Adipose tissue (tissue), 3 donors: Measurements from ENCODE around the gene SAMD4A. TPM values are rescaled to one million over a fixed set of nuclear protein-coding genes. Genes with fewer than 3 reads are reported as not detected.

ENCODE experiments used
- H3K27ac ChIP-seq: one replicate; pipeline ENCODE4 v1.5.1; 2013; ENCODE audit warnings: low read depth, low read length
- WGBS, 3 donors: extraction: QIAGEN DNeasy Blood & Tissue Kit; methylation state at CpG; one replicate each; pipeline ENCODE4 v1.1.7; 2013; 5-methylcytosine and 5-hydroxymethylcytosine counted together
- polyA plus RNA-seq, 3 donors: library from polyadenylated mRNA; stranded (reverse); fragments of 200-250 nt; gene quantifications; one replicate each; pipeline ENCODE4 v1.2.3, GENCODE V29; 2013
- donor health status: healthy with polysubstance abuse.
- donor health status: Bipolar disorder and iron deficiency.
- donor health status: healthy.

Gene SAMD4A
- polyA plus RNA-seq, 3 donors: 2.5 to 23.8 (median 11.9) TPM

DNA sequence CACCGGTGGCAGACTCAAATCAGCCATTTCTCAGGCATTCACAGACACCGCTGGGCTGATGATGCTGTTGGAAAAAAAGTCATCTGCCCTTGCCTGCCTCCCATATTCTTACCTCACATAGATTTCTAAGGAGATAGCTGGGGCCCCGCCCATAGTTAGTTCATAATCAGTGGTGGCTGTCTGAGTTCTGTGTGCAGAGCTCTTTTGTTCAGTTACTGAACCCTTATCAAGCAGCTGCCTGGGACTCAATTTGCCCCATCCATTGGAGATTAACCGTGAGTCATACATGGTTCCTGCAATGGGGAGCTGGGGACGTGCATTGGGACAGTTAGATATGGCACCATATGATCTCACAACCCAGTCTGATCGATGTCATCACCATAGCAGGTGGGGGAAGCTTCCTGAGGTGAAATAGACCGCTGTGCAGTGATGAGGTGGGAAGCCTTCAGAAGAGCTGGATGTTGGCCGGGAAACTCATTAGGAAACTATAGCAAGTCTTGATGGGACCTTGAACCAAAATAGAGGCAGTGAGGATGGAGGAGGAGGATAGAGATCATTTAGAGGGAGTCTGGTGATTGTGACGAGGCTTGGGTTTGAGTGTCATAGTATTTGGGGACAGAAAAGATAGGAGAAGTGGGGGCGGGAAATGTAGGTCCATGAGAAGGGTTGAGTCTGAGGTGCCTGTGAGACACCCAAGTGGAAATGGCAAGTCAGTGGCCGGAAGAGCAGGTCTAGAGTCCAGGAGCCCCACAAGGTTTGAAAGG, 187.9 kb downstream of the SAMD4A start:
- no peak overlapping the region for H3K27ac ChIP-seq
- 82 to 86% (median 86%) methylated on average over 11 of the region's 11 CpGs for WGBS, 3 donors

DNA sequence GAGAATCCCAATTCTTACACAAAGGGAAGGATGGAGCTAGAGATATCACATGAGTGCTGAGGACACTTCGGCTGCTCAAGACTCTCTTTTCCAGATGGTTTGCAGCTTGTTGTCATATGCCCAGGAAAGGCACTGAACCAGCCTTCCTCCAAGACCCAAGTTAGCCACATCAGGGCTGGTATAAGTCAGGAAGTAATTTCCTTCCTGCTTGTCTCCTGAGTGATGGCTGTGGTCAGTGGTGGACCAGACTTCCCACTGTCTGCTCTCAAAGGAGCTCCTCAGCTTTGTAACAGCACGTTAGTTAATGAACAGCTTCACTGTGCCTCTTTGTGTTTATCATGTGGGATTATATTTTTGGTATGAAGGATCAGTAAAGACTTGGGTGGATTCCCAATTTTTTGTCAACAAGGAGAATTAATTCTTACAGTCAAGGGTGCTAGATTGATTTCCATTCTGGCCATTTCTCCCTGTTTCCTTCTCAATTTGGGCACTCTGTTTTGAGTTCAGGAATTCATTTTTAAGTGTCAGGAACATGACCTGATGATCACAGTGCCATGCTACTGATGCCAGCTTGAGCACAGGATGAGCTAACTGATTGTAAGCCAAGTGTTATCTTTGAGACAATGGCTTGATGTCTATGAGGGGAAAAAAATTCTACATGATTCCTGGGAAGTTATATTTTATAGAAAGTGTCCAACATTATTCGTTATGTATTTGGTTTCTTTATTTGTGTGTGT, 189.9 kb downstream of the SAMD4A start:
- H3K27ac ChIP-seq: no peak overlapping the region
- WGBS, 3 donors: 38 to 70% (median 47%) methylated on average over 3 of the region's 3 CpGs

DNA sequence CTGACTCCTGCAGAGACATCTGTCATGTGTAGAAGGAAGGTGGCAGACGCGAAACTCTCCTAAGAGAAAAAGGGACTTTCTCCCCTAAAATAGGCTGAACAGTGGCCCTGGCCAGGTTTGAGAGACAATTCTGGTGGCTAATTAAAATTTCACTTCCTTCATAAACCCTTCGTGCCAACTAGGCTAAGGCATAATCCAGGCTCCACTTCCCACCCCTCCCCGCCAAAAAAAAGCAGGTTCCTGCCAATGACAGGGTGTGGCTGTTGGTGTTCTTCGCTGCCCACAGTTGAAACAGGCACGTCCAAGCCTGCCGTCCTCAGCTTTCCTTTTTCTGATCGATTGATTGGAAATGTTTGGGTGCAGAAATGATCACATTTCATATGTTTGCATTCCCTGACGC, 191.1 kb downstream of the SAMD4A start:
- H3K27ac ChIP-seq: no peak overlapping the region
- WGBS, 3 donors: 70 to 86% (median 76%) methylated on average over 9 of the region's 9 CpGs

DNA sequence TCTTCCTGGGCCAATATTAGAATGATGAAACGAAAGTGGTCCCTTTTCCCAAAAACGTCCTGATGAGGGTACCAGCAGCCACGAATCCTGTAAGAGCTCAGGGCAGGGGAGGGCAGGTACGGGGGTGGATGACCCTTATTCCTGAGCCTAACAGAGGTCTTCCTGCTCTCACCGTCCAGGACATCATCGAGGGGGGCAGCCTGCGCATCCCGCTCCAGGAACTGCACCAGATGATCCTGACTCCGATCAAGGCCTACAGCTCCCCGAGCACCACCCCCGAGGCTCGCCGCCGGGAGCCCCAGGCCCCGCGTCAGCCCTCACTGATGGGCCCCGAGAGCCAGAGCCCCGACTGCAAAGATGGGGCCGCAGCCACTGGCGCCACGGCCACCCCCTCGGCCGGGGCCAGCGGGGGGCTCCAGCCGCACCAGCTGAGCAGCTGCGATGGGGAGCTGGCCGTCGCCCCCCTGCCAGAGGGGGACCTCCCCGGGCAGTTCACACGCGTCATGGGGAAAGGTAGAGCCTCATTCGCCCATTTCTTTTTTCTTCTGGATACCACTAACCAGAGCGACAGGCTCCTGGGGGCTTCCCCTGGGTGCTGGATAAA, 193.2 kb downstream of the SAMD4A start:
- H3K27ac ChIP-seq: no peak overlapping the region
- WGBS, 3 donors: 92 to 93% (median 92%) methylated on average over 33 of the region's 33 CpGs

DNA sequence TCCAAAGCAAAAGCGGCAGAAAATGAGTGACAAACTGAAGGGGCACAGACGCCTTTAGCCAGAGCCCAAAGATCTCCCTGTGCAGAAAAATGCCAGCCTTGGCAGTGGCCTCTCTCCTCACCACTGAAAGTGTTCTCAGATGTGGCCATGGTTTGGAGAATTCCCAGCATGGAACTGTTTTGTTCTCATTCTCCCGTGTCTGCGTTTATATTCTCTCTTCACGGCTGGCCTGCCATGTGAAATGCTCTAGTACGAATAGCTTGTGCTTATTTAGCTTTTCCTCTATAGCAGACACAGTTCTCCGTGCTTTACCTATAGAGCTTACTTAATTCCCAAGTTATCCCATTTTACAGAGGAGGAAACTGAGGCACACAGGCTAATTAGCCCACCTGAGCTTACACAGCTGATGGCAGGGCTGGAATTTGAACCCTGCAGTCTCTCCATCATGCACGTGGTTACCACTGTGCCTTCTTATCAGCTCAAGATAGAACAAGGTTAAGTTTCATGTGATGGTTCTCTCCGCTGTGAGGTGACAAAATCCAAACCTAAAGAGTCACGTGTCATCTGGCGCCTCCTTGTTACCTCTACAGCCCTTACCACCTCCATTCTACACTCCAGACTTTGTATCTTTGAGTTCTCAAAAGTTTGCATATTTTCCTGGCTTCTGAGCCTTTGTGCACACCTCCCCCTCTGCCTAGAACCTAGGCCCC, 194.1 kb downstream of the SAMD4A start:
- H3K27ac ChIP-seq: no peak overlapping the region
- 89 to 95% (median 94%) methylated on average over 11 of the region's 11 CpGs for WGBS, 3 donors

DNA sequence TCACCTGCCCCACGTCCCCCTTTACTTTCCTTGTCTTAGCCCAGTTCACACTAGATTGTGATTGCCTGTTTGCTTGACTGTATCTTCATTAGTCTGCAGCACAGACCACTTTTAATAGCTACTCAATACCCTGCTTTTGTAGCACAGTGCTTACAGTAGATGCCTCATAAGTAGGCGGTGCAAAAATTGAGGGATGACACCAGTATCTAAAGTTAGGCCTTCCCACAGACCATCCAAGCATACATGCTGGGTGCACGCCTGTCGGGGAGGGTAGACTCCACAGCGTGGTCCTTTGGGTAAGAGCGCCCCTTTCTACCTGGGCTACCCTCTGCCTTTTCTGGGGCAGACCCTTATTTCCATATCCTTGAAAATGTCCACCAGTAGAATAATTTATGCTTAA, 194.9 kb downstream of the SAMD4A start:
- no peak overlapping the region for H3K27ac ChIP-seq
- 93 to 96% (median 94%) methylated on average over 6 of the region's 6 CpGs for WGBS, 3 donors

DNA sequence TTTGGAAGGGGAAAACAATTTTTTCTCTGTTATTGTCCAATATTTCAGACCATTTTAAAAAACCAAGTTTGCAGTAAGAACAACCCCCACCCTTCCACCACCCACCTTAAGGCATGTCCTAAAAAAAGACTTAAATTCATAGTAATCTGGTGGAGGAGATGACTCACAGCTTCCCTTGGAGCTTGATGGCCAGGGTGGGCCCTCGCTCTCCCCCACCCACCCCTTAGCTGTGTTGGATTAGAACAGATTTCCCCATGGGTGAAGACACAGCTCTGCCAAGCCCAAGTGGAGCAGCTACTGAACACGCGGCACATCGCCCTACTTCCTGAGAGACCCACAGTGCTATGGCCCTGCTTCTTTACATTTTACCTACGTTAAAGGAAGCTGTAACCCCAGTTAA, 195.4 kb downstream of the SAMD4A start:
- H3K27ac ChIP-seq: no peak overlapping the region
- 70 to 95% (median 72%) methylated on average over 5 of the region's 5 CpGs for WGBS, 3 donors

DNA sequence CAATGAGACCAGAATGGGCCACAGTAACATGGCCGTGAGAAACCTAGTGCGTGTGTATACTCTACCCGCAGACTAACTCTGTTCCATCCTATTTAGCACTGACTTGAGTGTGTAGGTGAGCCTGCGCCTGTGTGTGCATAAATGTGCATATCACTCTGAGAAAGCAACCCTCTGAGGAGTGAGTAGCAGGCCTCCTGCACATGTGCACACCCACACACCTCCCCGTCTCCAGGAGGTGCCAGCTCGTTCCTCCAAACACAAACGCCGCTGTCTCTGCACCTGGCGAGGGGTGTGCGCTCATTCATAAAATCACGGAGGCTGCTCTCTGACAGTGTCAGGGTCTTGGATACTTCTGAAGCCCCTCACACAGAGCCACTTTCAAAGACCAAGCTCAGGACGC, 196.8 kb downstream of the SAMD4A start:
- no peak overlapping the region for H3K27ac ChIP-seq
- WGBS, 3 donors: 93 to 95% (median 94%) methylated on average over 12 of the region's 12 CpGs

DNA sequence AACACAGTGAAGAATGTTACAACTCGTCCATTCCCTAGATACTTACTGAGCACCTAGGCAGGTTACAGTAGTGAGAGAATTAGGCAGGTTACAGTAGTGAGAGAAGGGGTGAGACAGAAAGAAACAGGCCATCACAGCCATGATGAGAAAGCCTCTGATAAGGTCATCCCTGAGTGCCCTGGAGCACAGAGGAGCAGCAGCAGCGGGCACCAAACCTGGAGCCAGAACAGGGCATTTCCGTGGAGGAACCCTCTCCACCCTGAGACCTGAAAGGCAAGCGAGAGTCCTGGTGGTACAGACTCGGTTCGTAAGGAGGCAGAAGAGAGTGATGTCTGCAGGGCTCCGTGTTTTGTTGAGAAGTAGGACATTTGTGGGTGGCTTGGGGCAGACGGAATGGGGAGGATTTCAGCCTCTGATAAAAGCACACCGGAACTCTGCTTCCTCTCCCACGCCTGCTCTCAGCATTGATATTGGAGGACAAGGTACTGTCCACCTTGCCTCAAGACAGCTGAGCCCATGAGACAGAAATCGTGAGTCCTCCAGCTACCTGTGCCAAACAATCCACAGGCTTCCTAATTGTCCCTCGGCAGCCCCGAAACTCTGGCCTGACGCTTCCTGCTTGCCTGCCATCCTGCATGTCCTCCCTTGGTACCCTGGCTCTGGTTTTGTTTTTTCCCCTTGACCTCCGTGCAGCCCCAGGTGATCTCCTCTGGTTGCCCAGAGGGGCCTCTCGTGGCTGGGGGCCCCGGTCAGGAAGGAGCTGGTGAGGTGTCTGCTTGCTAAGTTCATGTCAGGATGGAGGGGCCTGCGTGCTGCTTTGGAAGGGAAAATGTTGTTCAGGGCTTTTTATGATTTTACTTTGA, 199.6 kb downstream of the SAMD4A start:
- WGBS, 3 donors: 66 to 83% (median 69%) methylated on average over 18 of the region's 18 CpGs
- no peak overlapping the region for H3K27ac ChIP-seq

DNA sequence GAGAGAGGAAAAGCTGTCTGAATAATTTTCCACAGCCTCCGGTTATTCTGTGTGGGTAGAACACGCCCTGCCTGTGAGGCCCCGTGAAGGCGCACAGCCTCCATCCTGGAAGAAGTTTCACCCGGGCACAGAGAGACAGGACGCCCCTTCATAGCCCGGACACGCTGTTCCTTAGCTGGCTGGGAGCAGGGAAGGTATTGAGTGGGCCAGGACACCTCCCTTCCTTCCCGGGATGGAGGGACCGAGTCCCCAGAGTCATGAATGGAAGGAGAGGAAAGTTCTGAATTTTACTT, 200.2 kb downstream of the SAMD4A start:
- H3K27ac ChIP-seq: no peak overlapping the region
- 74 to 86% (median 80%) methylated on average over 10 of the region's 10 CpGs for WGBS, 3 donors

DNA sequence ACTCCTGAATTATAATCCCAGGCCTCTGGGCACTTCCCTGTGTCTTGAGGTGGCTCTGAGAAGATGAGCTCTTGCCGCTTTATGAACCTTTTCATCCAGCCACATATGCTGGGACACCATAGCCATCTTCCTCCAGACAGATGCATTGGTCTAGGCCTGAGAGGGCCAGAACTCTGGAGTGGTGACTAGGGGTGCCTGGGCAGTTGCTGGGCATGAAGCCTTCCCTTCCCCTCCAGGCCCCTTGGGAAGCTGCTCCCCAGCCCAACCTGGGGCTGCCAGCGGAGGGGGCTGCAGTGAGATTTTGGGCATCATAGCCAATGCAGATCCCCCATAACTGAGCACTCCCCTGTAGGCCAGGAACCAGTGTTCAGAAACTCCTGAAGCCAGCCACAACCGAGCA, 200.5 kb downstream of the SAMD4A start:
- H3K27ac ChIP-seq: no peak overlapping the region
- WGBS, 3 donors: 93 to 100% (median 98%) methylated on average over 3 of the region's 3 CpGs

DNA sequence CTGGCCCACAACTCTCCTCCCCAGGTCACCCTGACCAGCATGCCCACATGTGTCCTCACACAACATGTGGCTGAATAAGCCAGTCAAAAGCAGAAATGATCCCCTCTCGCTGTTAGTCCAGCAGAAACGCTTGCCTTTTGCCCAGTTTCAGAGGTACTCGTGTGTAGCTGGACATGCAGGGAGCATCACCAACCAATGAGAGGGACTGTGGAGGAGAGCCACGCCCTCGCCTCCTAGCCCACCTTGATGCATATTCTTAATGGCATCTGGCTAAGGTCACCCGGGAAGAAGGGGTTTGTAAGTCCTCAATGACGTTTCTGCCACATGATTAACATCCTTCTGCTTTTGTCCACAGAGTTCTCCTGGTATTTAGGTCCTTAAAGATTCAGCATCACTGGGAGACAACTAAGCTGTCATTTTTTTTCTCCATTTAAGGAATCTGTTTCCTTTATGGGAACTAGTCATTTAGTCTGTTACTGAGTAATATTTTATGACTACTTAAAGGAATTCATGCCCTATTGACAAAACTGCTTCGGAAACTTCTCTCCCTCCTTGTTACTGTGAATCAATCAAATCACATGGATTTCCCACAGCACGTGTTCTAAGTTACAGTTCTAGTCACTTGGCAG, 201.7 kb downstream of the SAMD4A start:
- no peak overlapping the region for H3K27ac ChIP-seq
- WGBS, 3 donors: 81 to 84% (median 82%) methylated on average over 9 of the region's 9 CpGs

DNA sequence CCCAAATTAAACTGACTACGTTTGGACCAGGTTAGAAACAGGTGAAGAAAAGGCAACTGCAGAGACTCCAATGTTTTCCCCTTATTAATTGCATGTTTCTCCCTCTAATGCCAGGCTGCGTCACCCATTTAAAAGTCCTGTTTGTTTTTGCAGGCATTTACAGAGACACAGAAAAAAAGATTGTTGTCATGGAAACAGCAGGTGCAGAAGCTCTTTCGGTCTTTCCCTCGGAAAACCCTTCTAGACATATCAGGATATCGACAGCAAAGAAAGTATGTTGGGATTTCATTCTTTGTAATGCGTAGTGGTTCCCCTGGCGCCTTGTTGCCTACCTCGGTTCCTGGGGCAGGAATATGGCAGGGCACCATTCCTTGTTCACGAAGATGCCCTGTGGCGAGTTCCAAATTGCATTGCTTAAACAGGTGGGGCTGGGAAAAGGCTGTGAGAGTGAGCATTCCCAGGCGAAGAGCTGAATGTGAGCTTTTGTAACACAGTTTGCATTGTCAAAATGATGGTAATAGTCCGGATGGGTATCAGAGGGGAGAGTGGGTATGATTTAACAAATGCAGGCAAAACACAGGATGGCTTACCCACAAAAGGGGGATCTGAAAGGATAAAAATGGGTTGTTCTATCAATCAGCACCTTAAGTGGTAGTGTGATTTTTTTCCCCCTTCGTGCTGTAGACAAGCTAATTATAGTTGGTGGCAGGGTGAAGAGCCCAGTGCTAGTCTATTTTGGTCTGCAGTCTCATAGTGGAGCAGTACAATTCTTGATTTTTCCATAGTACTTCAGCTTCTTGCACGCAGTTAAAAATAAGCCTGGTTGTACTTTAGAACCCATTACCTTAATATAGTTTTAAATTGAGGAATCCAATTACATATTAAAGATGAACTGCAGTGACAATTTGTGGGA, 203.3 kb downstream of the SAMD4A start:
- 87 to 94% (median 92%) methylated on average over 14 of the region's 14 CpGs for WGBS, 3 donors
- H3K27ac ChIP-seq: no peak overlapping the region

DNA sequence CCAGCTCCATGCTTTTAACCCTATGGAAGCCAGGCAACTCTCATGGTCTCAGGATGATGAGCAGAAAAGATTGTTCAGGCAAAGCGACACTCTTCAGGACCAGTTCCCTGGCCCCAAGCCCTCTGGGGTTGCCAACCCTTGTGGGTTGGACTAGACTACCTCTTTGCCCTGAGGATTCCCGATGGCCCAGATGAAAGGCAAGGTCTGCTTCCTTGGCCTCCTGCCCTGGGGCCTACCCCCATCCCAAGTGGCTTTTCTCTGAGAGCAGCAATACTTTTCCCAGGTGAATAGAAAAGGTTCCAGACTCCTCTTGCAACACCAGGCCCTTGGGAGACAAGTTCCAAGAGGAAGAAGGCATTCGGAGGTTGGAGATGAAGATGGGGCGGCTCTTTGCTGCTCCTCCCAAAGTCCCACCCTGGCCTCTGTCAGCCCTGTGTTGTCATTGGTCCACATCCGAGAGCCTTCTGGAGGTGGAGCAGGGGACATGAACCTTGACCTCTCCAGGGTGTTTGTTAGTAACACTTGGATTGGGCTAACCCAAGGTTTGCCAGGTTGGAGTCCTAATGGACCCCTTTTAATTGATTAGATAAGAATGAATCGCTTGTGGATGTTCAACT, 204.6 kb downstream of the SAMD4A start:
- H3K27ac ChIP-seq: no peak overlapping the region
- WGBS, 3 donors: 68 to 87% (median 72%) methylated on average over 6 of the region's 6 CpGs

DNA sequence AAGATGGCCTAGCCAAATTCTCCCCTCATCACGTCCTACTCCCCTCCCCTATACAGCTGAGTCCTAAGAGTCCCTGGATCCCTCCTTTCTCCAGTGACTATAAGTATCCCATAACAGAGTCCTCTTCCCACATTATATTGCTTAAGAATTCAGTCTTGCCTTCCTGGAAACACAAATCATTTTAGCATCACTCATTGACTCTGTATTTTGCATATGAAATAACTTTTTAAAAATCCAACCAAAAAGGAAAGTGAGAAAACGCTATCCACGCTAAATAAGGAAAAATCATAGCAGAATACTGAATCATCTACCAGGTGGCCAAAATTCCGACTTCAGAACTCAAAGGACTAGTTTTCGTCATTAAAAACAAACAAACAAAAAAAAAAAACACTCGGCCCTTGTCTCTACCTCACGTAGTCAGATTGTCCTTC, 205.5 kb downstream of the SAMD4A start:
- H3K27ac ChIP-seq: no peak overlapping the region
- WGBS, 3 donors: 81 to 89% (median 84%) methylated on average over 7 of the region's 7 CpGs

DNA sequence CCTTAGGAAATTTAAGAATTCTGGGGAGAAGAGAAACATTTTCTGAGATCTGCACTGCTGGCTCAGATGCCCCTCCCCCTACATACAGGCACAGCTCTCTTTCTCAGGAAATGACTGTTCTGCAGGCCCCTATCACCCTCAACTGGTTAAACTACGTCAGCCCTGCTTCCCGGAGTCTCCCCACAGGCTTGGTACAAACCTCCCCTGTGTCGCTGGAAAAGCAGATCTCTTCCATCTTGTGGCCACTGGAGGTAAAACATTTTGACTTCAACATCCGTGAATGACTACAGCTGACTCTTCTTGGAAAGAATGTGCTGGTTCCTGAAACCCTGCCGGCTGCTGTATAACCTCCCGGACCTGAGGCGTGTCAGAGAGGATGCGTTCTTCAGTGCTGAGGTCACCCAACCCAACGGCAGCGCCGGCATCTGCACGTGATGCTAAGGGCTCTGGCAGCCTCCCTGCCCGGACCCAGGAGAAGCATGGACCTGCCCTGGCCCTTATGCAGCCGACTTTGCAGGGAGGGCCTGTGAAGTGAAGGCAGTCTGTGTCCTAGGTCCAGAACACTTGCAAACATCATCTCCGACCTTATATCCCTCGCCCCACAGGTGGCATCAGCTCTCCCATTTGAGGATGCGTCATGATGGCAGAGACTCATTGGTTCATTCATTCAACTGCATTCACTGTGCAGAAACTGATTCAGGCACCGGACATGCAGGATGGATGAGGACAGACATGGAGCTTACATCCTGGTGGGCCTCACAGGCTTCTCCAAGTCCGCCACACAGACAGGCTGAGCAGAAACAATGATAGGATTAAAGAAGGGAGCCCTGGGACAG, 206.5 kb downstream of the SAMD4A start:
- 18 to 24% (median 18%) methylated on average over 19 of the region's 19 CpGs for WGBS, 3 donors

More for the DNA sequence above, 206.5 kb downstream of the SAMD4A start:
- peak overlapping the region; percentile 19 for H3K27ac ChIP-seq
